ENCODE results near the gene MIEF2.
A peak's percentile ranks its signal among the peaks of the same experiment; 100 is the strongest.

Gene MIEF2

GRCh38 chr17:18230288-18231141, 29.9 kb upstream of the MIEF2 start:
- DNase-seq (no peak), ATAC-seq (no peak)
- H3K4me3 Mint-ChIP-seq, result no peak overlapping the region
- H3K27me3 Mint-ChIP-seq, result no peaks in the 10 kb centered on the region
- no peaks in the 10 kb centered on the region for H3K9me3 Mint-ChIP-seq
- H3K4me1 Mint-ChIP-seq, result peaks cover 47% of the 10 kb centered on the region
- no peak overlapping the region for H3K27ac Mint-ChIP-seq

GRCh38 chr17:18231164-18231563, 29.3 kb upstream of the MIEF2 start:
- DNase-seq (no peak), ATAC-seq (no peak)
- H3K27ac Mint-ChIP-seq, result peak overlapping the region in 1 of 2 donors; percentile 73

GRCh38 chr17:18233803-18234518, 26.5 kb upstream of the MIEF2 start:
- no peak for ATAC-seq
- no peak for DNase-seq
- H3K4me3 Mint-ChIP-seq, result no peak overlapping the region
- no peak overlapping the region for H3K27ac Mint-ChIP-seq
- no peaks in the 10 kb centered on the region for H3K27me3 Mint-ChIP-seq
- no peaks in the 10 kb centered on the region for H3K9me3 Mint-ChIP-seq
- H3K4me1 Mint-ChIP-seq, result peaks cover 25% of the 10 kb centered on the region

More at GRCh38 chr17:18231164-18231563, 29.3 kb upstream of the MIEF2 start:
- Mint-ChIP-seq H3K9me3 (no peaks in the 10 kb centered on the region), H3K4me1 (peaks cover 49% of the 10 kb centered on the region), H3K27me3 (no peaks in the 10 kb centered on the region), H3K4me3 (no peak overlapping the region)

GRCh38 chr17:18234853-18235380, 25.5 kb upstream of the MIEF2 start:
- DNase-seq (no peak), ATAC-seq (no peak)
- no peaks in the 10 kb centered on the region for H3K27me3 Mint-ChIP-seq
- H3K27ac Mint-ChIP-seq, result no peak overlapping the region
- H3K4me1 Mint-ChIP-seq, result peaks cover 21% of the 10 kb centered on the region
- H3K9me3 Mint-ChIP-seq, result no peaks in the 10 kb centered on the region
- no peak overlapping the region for H3K4me3 Mint-ChIP-seq

GRCh38 chr17:18235743-18236256, 24.7 kb upstream of the MIEF2 start:
- no peaks in the 10 kb centered on the region for H3K27me3 Mint-ChIP-seq
- no peak for DNase-seq
- peak; percentile 37 for ATAC-seq
- H3K4me1 Mint-ChIP-seq, result peaks cover 21% of the 10 kb centered on the region
- no peak overlapping the region for H3K4me3 Mint-ChIP-seq
- H3K27ac Mint-ChIP-seq, result peak overlapping the region; percentile 61 to 74
- no peaks in the 10 kb centered on the region for H3K9me3 Mint-ChIP-seq

GRCh38 chr17:18236494-18236893, 24.0 kb upstream of the MIEF2 start:
- no peak overlapping the region for H3K27ac Mint-ChIP-seq
- ATAC-seq, result no peak
- DNase-seq, result no peak
- no peak overlapping the region for H3K4me3 Mint-ChIP-seq
- peaks cover 15% of the 10 kb centered on the region for H3K4me1 Mint-ChIP-seq
- no peaks in the 10 kb centered on the region for H3K27me3 Mint-ChIP-seq
- no peaks in the 10 kb centered on the region for H3K9me3 Mint-ChIP-seq

- H3K27me3 Mint-ChIP-seq, result no peaks in the 10 kb centered on the region
- H3K4me3 Mint-ChIP-seq, result no peak overlapping the region
- DNase-seq, result no peak
- H3K27ac Mint-ChIP-seq, result no peak overlapping the region
- ATAC-seq, result no peak
- peaks cover 15% of the 10 kb centered on the region for H3K4me1 Mint-ChIP-seq
- no peaks in the 10 kb centered on the region for H3K9me3 Mint-ChIP-seq
These were observed 23.0 kb upstream of the MIEF2 start for GRCh38 chr17:18237461-18237860.

GRCh38 chr17:18238299-18238698, 22.2 kb upstream of the MIEF2 start:
- Mint-ChIP-seq H3K27me3 (no peaks in the 10 kb centered on the region), H3K27ac (no peak overlapping the region), H3K4me1 (peaks cover 15% of the 10 kb centered on the region), H3K4me3 (no peak overlapping the region), H3K9me3 (no peaks in the 10 kb centered on the region)
- DNase-seq (no peak), ATAC-seq (no peak)

GRCh38 chr17:18240449-18240848, 20.0 kb upstream of the MIEF2 start:
- Mint-ChIP-seq H3K4me3 (no peak overlapping the region), H3K9me3 (no peaks in the 10 kb centered on the region), H3K4me1 (peaks cover 9% of the 10 kb centered on the region), H3K27me3 (no peaks in the 10 kb centered on the region), H3K27ac (no peak overlapping the region)
- DNase-seq (no peak), ATAC-seq (no peak)

- no peak overlapping the region for H3K27ac Mint-ChIP-seq
- no peaks in the 10 kb centered on the region for H3K4me1 Mint-ChIP-seq
- H3K27me3 Mint-ChIP-seq, result no peaks in the 10 kb centered on the region
- H3K4me3 Mint-ChIP-seq, result no peak overlapping the region
- DNase-seq, result no peak
- H3K9me3 Mint-ChIP-seq, result no peaks in the 10 kb centered on the region
- ATAC-seq, result no peak
These were observed 19.1 kb upstream of the MIEF2 start for GRCh38 chr17:18241229-18241871.

- Mint-ChIP-seq H3K27me3 (no peaks in the 10 kb centered on the region), H3K27ac (no peak overlapping the region), H3K4me1 (peaks cover 14% of the 10 kb centered on the region), H3K9me3 (no peaks in the 10 kb centered on the region), H3K4me3 (no peak overlapping the region)
- ATAC-seq (no peak), DNase-seq (no peak)
These were observed 15.3 kb upstream of the MIEF2 start for GRCh38 chr17:18245038-18245776.

GRCh38 chr17:18246109-18246725, 14.2 kb upstream of the MIEF2 start:
- no peak for ATAC-seq
- no peak for DNase-seq
- Mint-ChIP-seq H3K9me3 (no peaks in the 10 kb centered on the region), H3K27me3 (no peaks in the 10 kb centered on the region), H3K4me3 (no peak overlapping the region), H3K27ac (no peak overlapping the region), H3K4me1 (peaks cover 21% of the 10 kb centered on the region)

GRCh38 chr17:18246880-18247612, 13.4 kb upstream of the MIEF2 start:
- Mint-ChIP-seq H3K9me3 (no peaks in the 10 kb centered on the region), H3K4me1 (peaks cover 21% of the 10 kb centered on the region), H3K27me3 (no peaks in the 10 kb centered on the region), H3K4me3 (no peak overlapping the region), H3K27ac (peak overlapping the region in 1 of 2 donors; percentile 78)
- ATAC-seq, result no peak
- no peak for DNase-seq

- Mint-ChIP-seq H3K27ac (peak overlapping the region in 1 of 2 donors; percentile 78), H3K27me3 (no peaks in the 10 kb centered on the region), H3K4me3 (no peak overlapping the region), H3K9me3 (no peaks in the 10 kb centered on the region), H3K4me1 (peaks cover 21% of the 10 kb centered on the region)
- no peak for DNase-seq
- no peak for ATAC-seq
These were observed 12.9 kb upstream of the MIEF2 start for GRCh38 chr17:18247613-18248001.

Measured in stimulated activated naive CD8-positive, alpha-beta T cell treated with anti-CD3 and anti-CD28 coated beads, Interleukin-15, amount 100 ng/mL, for 72 hours (primary cell).